Mucosa of rectum (tissue), 2 donors: ENCODE measurements around the gene HEPH.
A peak's percentile ranks its signal among the peaks of the same experiment; 100 is the strongest.
"Not testable (repeated sequence)": the region's sequence is repeated elsewhere in the genome, so short reads cannot be mapped to it uniquely, and the experiment has no call there.

Source experiments
- H3K27ac ChIP-seq, 2 donors: one replicate each; pipeline ENCODE4 v1.7.0; 2013; ENCODE audit warnings: inconsistent platforms in 2 of 2, low read depth in 2 of 2, low read length in 2 of 2
- H3K27me3 ChIP-seq, 2 donors: one replicate each; pipeline ENCODE4 v1.7.0; 2013; ENCODE audit warnings: low read length in 2 of 2; ENCODE audit not compliant: control insufficient read depth in 2 of 2, insufficient read depth in 2 of 2
- H3K36me3 ChIP-seq, 2 donors: one replicate each; pipeline ENCODE4 v1.7.0; 2013; ENCODE audit warnings: low read length in 2 of 2; ENCODE audit not compliant: control insufficient read depth in 2 of 2, insufficient read depth in 2 of 2
- H3K4me1 ChIP-seq, 2 donors: one replicate each; pipeline ENCODE4 v1.7.0; 2013; ENCODE audit warnings: low read length in 2 of 2, mild to moderate bottlenecking in 1 of 2; ENCODE audit not compliant: control insufficient read depth in 2 of 2, insufficient read depth in 2 of 2
- H3K4me3 ChIP-seq, 2 donors: one replicate each; pipeline ENCODE4 v1.7.0; 2013; ENCODE audit warnings: low read length in 2 of 2
- H3K9ac ChIP-seq, 2 donors: one replicate each; pipeline ENCODE4 v1.7.0; 2013; ENCODE audit warnings: low read length in 2 of 2, low read depth in 1 of 2, mild to moderate bottlenecking in 1 of 2
- H3K9me3 ChIP-seq, 2 donors: one replicate each; pipeline ENCODE4 v1.7.0; 2013; ENCODE audit warnings: low read length in 2 of 2; ENCODE audit not compliant: control insufficient read depth in 2 of 2
- donor health status: healthy.
- donor health status: Normal muscosa, but diverticular disease.

HEPH gene, protein sequence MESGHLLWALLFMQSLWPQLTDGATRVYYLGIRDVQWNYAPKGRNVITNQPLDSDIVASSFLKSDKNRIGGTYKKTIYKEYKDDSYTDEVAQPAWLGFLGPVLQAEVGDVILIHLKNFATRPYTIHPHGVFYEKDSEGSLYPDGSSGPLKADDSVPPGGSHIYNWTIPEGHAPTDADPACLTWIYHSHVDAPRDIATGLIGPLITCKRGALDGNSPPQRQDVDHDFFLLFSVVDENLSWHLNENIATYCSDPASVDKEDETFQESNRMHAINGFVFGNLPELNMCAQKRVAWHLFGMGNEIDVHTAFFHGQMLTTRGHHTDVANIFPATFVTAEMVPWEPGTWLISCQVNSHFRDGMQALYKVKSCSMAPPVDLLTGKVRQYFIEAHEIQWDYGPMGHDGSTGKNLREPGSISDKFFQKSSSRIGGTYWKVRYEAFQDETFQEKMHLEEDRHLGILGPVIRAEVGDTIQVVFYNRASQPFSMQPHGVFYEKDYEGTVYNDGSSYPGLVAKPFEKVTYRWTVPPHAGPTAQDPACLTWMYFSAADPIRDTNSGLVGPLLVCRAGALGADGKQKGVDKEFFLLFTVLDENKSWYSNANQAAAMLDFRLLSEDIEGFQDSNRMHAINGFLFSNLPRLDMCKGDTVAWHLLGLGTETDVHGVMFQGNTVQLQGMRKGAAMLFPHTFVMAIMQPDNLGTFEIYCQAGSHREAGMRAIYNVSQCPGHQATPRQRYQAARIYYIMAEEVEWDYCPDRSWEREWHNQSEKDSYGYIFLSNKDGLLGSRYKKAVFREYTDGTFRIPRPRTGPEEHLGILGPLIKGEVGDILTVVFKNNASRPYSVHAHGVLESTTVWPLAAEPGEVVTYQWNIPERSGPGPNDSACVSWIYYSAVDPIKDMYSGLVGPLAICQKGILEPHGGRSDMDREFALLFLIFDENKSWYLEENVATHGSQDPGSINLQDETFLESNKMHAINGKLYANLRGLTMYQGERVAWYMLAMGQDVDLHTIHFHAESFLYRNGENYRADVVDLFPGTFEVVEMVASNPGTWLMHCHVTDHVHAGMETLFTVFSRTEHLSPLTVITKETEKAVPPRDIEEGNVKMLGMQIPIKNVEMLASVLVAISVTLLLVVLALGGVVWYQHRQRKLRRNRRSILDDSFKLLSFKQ

DNA sequence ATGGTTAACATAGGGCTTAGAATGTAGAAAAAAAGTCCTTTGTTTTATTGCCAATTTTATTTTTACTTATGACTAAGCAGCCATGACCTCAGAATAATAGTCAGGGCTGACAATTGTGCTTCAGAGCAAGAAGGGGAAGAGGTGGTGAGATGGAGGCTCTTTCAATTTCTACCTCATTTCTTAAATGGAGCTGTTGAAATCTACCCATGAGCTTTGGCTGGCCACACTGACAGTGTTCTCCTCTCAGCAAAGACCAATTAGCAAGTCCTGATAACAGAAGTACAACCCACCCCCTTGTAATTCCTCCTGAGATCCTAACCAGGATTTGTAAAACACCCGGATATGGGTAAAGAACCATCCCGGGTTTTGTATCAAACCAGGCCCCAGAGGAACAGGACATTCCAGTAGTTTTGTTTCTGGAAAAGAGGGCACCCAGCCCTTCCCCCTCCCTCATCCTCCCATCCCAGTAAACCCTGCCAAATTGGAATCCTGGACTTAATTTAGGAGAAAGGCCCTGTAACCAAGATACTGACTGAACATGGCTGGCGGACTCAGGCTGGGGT lies at the start of gene HEPH:
HEPH (plus strand) TSS at position 399 of the 563 bp plus-strand sequence. CDS start 6,324 bp downstream, outside the sequence.
- H3K36me3 ChIP-seq, result no peaks in the 10 kb centered on the region
- H3K9ac ChIP-seq, result peak within 1 kb of the TSS; percentile 52 to 72
- H3K27ac ChIP-seq, result peak within 1 kb of the TSS; percentile 84 to 91
- no peaks in the 10 kb centered on the region for H3K9me3 ChIP-seq
- H3K4me3 ChIP-seq, result peak within 1 kb of the TSS; percentile 80
- H3K4me1 ChIP-seq, result peaks cover 17 to 26% of the 10 kb centered on the region in 2 donors
- H3K27me3 ChIP-seq, result peaks cover 0 to 4% of the 10 kb centered on the region in 2 donors

DNA sequence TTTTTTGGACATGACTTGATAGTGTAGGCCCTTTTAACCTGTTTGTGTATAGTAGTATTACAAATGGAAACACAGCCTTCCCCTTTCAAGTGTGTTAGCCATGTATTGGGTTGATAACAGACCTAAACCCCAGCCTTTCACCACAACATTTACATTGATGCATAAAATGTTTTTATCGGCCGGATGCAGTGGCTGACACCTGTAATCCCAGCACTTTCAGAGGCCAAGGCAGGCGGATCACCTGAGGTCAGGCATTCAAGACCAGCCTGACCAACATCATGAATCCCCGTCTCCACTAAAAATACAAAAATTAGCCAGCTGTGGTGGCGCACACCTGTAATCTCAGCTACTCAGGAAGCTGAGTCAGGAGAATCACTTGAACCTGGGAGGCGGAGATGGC lies 45.3 kb upstream of the HEPH start:
- H3K9ac ChIP-seq, H3K9me3 ChIP-seq, H3K27ac ChIP-seq, H3K27me3 ChIP-seq, H3K4me1 ChIP-seq, H3K36me3 ChIP-seq, H3K4me3 ChIP-seq: not testable (repeated sequence)

DNA sequence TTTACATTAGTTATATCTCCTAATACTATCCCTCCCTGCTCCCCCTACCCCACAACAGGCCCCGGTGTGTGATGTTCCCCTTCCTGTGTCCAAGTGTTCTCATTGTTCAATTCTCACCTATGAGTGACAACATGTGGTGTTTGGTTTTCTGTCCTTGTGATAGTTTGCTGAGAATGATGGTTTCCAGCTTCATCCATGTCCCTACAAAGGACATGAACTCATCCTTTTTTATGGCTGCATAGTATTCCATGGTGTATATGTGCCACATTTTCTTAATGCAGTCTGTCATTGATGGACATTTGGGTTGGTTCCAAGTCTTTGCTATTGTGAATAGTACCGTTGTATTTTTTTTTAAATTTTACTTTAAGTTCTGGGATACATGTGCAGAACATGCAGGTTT lies 42.7 kb upstream of the HEPH start:
- H3K36me3 ChIP-seq, H3K27ac ChIP-seq, H3K4me1 ChIP-seq, H3K27me3 ChIP-seq, H3K4me3 ChIP-seq, H3K9ac ChIP-seq, H3K9me3 ChIP-seq: not testable (repeated sequence)

DNA sequence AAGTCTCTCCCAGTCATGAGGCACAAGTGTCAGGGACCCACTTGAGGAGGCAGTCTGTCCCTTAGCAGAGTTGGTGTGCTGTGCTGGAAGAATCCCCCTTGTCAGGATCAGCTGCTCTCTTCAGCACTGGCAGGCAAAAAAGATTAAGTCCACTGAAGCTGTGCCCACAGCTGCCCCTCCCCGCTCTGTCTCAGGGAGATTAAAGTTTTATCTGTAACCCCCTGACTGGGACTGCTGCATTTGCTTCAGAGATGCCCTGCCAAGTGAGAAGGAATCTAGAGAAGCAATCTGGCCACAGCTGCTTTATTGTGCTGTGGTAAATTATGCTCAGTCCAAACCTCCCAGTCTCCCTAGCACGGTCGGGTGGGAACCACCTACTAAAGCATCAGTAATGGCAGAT lies 37.4 kb upstream of the HEPH start:
- H3K36me3 ChIP-seq, result no peaks in the 10 kb centered on the region
- no peaks in the 10 kb centered on the region for H3K9me3 ChIP-seq
- no peaks in the 10 kb centered on the region for H3K4me1 ChIP-seq
- peaks cover 0 to 2% of the 10 kb centered on the region in 2 donors for H3K27me3 ChIP-seq
- no peak overlapping the region for H3K9ac ChIP-seq
- no peak overlapping the region for H3K27ac ChIP-seq
- no peak overlapping the region for H3K4me3 ChIP-seq

DNA sequence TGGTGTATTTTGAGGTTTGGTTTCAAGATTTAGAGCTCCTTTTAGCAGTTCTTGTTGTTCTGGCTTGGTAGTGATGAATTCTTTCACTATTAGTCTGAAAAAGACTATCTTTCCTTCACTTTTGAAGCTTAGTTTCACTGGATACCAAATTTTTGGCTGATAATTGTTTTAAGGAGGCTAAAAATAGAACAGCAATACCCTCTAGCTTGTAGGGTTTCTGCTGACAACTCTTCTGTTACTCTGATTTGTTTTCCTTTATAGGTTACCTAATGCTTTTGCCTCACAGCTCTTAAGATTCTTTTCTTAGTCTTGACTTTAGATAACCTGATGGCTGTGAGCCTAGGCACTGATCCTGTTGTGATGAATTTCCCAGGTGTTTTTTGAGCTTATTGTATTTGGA lies 33.6 kb upstream of the HEPH start:
- peaks cover 0 to 2% of the 10 kb centered on the region in 2 donors for H3K27me3 ChIP-seq
- H3K9ac ChIP-seq, result no peak overlapping the region
- no peak overlapping the region for H3K27ac ChIP-seq
- H3K4me3 ChIP-seq, result no peak overlapping the region
- H3K36me3 ChIP-seq, result no peaks in the 10 kb centered on the region
- H3K4me1 ChIP-seq, result no peaks in the 10 kb centered on the region
- H3K9me3 ChIP-seq, result no peaks in the 10 kb centered on the region

DNA sequence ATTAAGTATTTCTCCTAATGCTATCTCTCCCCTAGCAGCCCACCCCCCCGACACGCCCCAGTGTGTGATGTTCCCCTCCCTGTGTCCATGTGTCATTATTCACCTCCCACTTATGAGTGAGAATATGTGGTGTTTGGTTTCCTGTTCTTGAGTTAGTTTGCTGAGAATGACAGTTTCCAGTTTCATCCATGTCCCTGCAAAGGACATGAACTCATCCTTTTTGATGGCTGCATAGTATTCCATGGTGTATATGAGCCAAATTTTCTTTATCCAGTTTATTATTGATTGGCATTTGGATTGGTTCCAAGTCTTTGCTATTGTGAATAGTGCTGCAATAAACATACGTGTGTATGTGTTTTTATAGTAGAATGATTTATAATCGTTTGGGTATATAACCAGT lies 28.8 kb upstream of the HEPH start:
- H3K27me3 ChIP-seq, H3K9ac ChIP-seq, H3K36me3 ChIP-seq, H3K27ac ChIP-seq, H3K4me3 ChIP-seq, H3K4me1 ChIP-seq, H3K9me3 ChIP-seq: not testable (repeated sequence)

DNA sequence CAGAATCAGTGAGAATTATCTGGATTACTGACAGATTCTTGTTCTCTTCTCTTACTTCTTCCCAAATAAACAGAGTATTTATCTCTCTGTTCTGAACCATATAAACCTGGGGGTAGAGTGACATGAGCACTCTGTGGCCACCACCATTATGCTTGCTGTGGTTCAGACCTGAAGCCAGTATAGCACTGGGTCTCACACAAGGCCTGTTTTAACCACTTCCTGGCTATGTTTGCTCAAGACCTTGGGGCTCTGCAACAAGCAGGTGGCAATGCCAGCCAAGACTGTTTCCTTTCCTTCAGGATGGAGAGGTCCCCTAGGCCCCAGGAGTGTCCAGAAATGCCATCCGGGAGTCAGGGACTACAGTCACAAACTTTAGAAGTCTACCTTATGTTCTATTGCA lies 21.7 kb upstream of the HEPH start:
- Histone ChIP-seq H3K4me3 (no peak overlapping the region), H3K36me3 (no peaks in the 10 kb centered on the region), H3K9me3 (no peaks in the 10 kb centered on the region), H3K27ac (no peak overlapping the region), H3K9ac (no peak overlapping the region), H3K27me3 (peaks cover 0 to 12% of the 10 kb centered on the region in 2 donors), H3K4me1 (no peaks in the 10 kb centered on the region)

DNA sequence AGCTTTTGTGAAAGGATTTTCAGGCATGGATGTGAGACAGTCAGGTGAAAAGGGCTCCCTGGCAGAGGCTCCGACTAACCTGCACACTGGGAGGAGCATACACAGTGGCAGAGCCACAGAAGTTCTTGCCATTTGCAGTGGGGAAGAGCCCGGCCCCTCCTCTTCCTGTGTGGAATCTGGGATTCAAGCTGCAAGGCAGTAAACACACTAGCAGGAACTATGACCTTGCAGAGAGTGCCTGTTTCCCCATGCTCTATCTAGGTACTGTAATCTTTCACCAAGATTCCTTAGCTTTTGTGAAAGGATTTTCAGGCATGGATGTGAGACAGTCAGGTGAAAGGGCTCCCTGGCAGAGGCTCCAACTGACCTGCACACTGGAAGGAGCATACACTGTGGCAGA lies 19.8 kb upstream of the HEPH start:
- no peak overlapping the region for H3K27ac ChIP-seq
- H3K27me3 ChIP-seq, result peaks cover 0 to 14% of the 10 kb centered on the region in 2 donors
- no peaks in the 10 kb centered on the region for H3K9me3 ChIP-seq
- H3K36me3 ChIP-seq, result no peaks in the 10 kb centered on the region
- no peaks in the 10 kb centered on the region for H3K4me1 ChIP-seq
- no peak overlapping the region for H3K4me3 ChIP-seq
- H3K9ac ChIP-seq, result no peak overlapping the region

DNA sequence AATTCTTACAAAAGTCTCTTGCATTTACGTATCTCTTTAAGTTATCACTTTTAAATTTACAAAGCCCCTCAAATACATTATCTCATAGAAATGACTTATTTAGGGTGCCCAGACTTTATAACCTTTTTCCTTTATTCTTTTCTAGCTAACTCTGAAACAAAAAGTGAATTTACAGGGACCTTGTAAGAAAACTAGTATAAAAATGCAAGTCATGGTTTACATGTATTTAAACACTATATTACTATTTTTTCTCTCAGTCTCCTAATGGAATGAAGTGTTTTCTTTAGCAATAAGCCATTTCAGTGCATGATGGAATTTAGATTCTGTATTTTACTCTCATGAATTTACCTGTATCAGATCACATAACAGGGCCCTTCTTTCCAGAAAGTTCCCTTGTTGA lies 14.5 kb upstream of the HEPH start:
- Histone ChIP-seq H3K9ac (no peak overlapping the region), H3K4me3 (no peak overlapping the region), H3K9me3 (no peaks in the 10 kb centered on the region), H3K4me1 (no peaks in the 10 kb centered on the region), H3K27me3 (peaks cover 3 to 7% of the 10 kb centered on the region in 2 donors), H3K36me3 (no peaks in the 10 kb centered on the region), H3K27ac (no peak overlapping the region)
